IPS-11a (cell line): ENCODE results near the gene MAMDC4.
"Not testable (repeated sequence)": the region's sequence is repeated elsewhere in the genome, so short reads cannot be mapped to it uniquely, and the experiment has no call there.

ENCODE experiments used
- H3K4me3 ChIP-seq: one replicate; pipeline ENCODE4 v1.5.1; 2013; ENCODE audit warnings: low read depth, low read length, control low read depth

The MAMDC4 gene

GRCh38 chr9:136851941-136852663 is at the start of gene MAMDC4:
TSS of gene MAMDC4 (plus strand) at chr9:136852346. CDS start at chr9:136852417, 71 bp downstream.
- H3K4me3 ChIP-seq: no peak within 1 kb of the TSS

- not testable (repeated sequence) for H3K4me3 ChIP-seq
Observed at GRCh38 chr9:136803009-136803550, 49.1 kb upstream of the MAMDC4 start.

- no peak overlapping the region for H3K4me3 ChIP-seq
Observed at GRCh38 chr9:136803551-136804508, 48.3 kb upstream of the MAMDC4 start.

- no peak overlapping the region for H3K4me3 ChIP-seq
Observed at GRCh38 chr9:136804509-136805206, 47.5 kb upstream of the MAMDC4 start.

GRCh38 chr9:136805207-136805740 is 46.9 kb upstream of the MAMDC4 start:
- no peak overlapping the region for H3K4me3 ChIP-seq

- no peak overlapping the region for H3K4me3 ChIP-seq
Observed at GRCh38 chr9:136806067-136806466, 46.1 kb upstream of the MAMDC4 start.

GRCh38 chr9:136806631-136807201 is 45.4 kb upstream of the MAMDC4 start:
- peak overlapping the region; percentile 86 for H3K4me3 ChIP-seq

- peak within 1 kb of the TSS; percentile 86 for H3K4me3 ChIP-seq
Observed at GRCh38 chr9:136807281-136808074, 44.7 kb upstream of the MAMDC4 start, which contains the start of gene RABL6. TSS of gene RABL6 (plus strand) at chr9:136807948. CDS start at chr9:136808197, 249 bp downstream.

GRCh38 chr9:136808075-136808805 is 43.9 kb upstream of the MAMDC4 start:
- H3K4me3 ChIP-seq: peak overlapping the region; percentile 86

GRCh38 chr9:136808806-136809158 is 43.4 kb upstream of the MAMDC4 start:
- peak overlapping the region; percentile 86 for H3K4me3 ChIP-seq

- H3K4me3 ChIP-seq: no peak overlapping the region
Observed at GRCh38 chr9:136814725-136815421, 37.3 kb upstream of the MAMDC4 start.

GRCh38 chr9:136815422-136815782 is 36.7 kb upstream of the MAMDC4 start:
- H3K4me3 ChIP-seq: no peak overlapping the region

- peak overlapping the region; percentile 47 for H3K4me3 ChIP-seq
Observed at GRCh38 chr9:136820971-136821825, 30.9 kb upstream of the MAMDC4 start.

GRCh38 chr9:136821826-136822544 is 30.2 kb upstream of the MAMDC4 start:
- no peak overlapping the region for H3K4me3 ChIP-seq

- H3K4me3 ChIP-seq: no peak overlapping the region
Observed at GRCh38 chr9:136823136-136824046, 28.8 kb upstream of the MAMDC4 start.
